ENCODE results near the gene AGO3. TPM values are rescaled to one million over a fixed set of nuclear protein-coding genes. Genes with fewer than 3 reads are reported as not detected.
"Not testable (repeated sequence)": the region's sequence is repeated elsewhere in the genome, so short reads cannot be mapped to it uniquely, and the experiment has no call there.

AGO3 gene
- total and polyA plus RNA-seq, 9 donors = 5.6 to 25.9 (median 9.6) TPM

- no CpG with 5 or more reads among the region's 2 CpGs for WGBS (ENCODE audit: insufficient coverage)
- Histone ChIP-seq H3K36me3 (ENCODE audit: control insufficient read depth, insufficient read depth, low read length) (no peaks in the 10 kb centered on the region), H3K27me3 (ENCODE audit: control insufficient read depth, insufficient read depth, low read length) (no peaks in the 10 kb centered on the region), H3K9me3 (replicated peaks; ENCODE audit: control insufficient read depth, low read depth, low read length) (no peaks in the 10 kb centered on the region), H3K27ac (ENCODE audit: low read length) (peak overlapping the region; percentile 67), H3K4me1 (ENCODE audit: control insufficient read depth, insufficient read depth, low read length) (no peaks in the 10 kb centered on the region), H3K4me3 (ENCODE audit: low read length) (no peak overlapping the region)
- peak; percentile 94 for DNase-seq
Measured at GRCh38 chr1:35935442-35936388, 4.8 kb downstream of the AGO3 start.

- H3K4me3 ChIP-seq (ENCODE audit: low read length) = no peak overlapping the region
- DNase-seq = no peak
- 100% methylated on average over 1 of the region's 3 CpGs for WGBS (ENCODE audit: insufficient coverage)
- H3K9me3 ChIP-seq (replicated peaks; ENCODE audit: control insufficient read depth, low read depth, low read length) = no peaks in the 10 kb centered on the region
- no peak overlapping the region for H3K27ac ChIP-seq (ENCODE audit: low read length)
- no peaks in the 10 kb centered on the region for H3K27me3 ChIP-seq (ENCODE audit: control insufficient read depth, insufficient read depth, low read length)
- no peaks in the 10 kb centered on the region for H3K4me1 ChIP-seq (ENCODE audit: control insufficient read depth, insufficient read depth, low read length)
- H3K36me3 ChIP-seq (ENCODE audit: control insufficient read depth, insufficient read depth, low read length) = no peaks in the 10 kb centered on the region
Measured at GRCh38 chr1:35936838-35937237, 5.9 kb downstream of the AGO3 start.

GRCh38 chr1:35939484-35939883, 8.6 kb downstream of the AGO3 start:
- no peak overlapping the region for H3K4me3 ChIP-seq (ENCODE audit: low read length)
- H3K27me3 ChIP-seq (ENCODE audit: control insufficient read depth, insufficient read depth, low read length) = no peaks in the 10 kb centered on the region
- H3K27ac ChIP-seq (ENCODE audit: low read length) = no peak overlapping the region
- H3K4me1 ChIP-seq (ENCODE audit: control insufficient read depth, insufficient read depth, low read length) = no peaks in the 10 kb centered on the region
- H3K36me3 ChIP-seq (ENCODE audit: control insufficient read depth, insufficient read depth, low read length) = no peaks in the 10 kb centered on the region
- DNase-seq = no peak
- no CpG with 5 or more reads among the region's 3 CpGs for WGBS (ENCODE audit: insufficient coverage)
- no peaks in the 10 kb centered on the region for H3K9me3 ChIP-seq (replicated peaks; ENCODE audit: control insufficient read depth, low read depth, low read length)

- WGBS (ENCODE audit: insufficient coverage) = no CpG with 5 or more reads among the region's 2 CpGs
- Histone ChIP-seq H3K27ac (ENCODE audit: low read length) (no peak overlapping the region), H3K27me3 (ENCODE audit: control insufficient read depth, insufficient read depth, low read length) (no peaks in the 10 kb centered on the region), H3K4me3 (ENCODE audit: low read length) (no peak overlapping the region), H3K4me1 (ENCODE audit: control insufficient read depth, insufficient read depth, low read length) (no peaks in the 10 kb centered on the region), H3K9me3 (replicated peaks; ENCODE audit: control insufficient read depth, low read depth, low read length) (no peaks in the 10 kb centered on the region), H3K36me3 (ENCODE audit: control insufficient read depth, insufficient read depth, low read length) (no peaks in the 10 kb centered on the region)
- DNase-seq = no peak
Measured at GRCh38 chr1:35945327-35945726, 14.4 kb downstream of the AGO3 start.

GRCh38 chr1:35947547-35947946, 16.6 kb downstream of the AGO3 start:
- no peak overlapping the region for H3K4me3 ChIP-seq (ENCODE audit: low read length)
- H3K9me3 ChIP-seq (replicated peaks; ENCODE audit: control insufficient read depth, low read depth, low read length) = no peaks in the 10 kb centered on the region
- no peaks in the 10 kb centered on the region for H3K4me1 ChIP-seq (ENCODE audit: control insufficient read depth, insufficient read depth, low read length)
- DNase-seq = no peak
- no peaks in the 10 kb centered on the region for H3K27me3 ChIP-seq (ENCODE audit: control insufficient read depth, insufficient read depth, low read length)
- H3K27ac ChIP-seq (ENCODE audit: low read length) = no peak overlapping the region
- WGBS (ENCODE audit: insufficient coverage) = 100% methylated on average over 1 of the region's 2 CpGs
- H3K36me3 ChIP-seq (ENCODE audit: control insufficient read depth, insufficient read depth, low read length) = no peaks in the 10 kb centered on the region

GRCh38 chr1:35958558-35958957, 27.7 kb downstream of the AGO3 start:
- no peak for DNase-seq
- Histone ChIP-seq H3K4me3 (ENCODE audit: low read length) (no peak overlapping the region), H3K4me1 (ENCODE audit: control insufficient read depth, insufficient read depth, low read length) (no peaks in the 10 kb centered on the region), H3K27ac (ENCODE audit: low read length) (no peak overlapping the region), H3K36me3 (ENCODE audit: control insufficient read depth, insufficient read depth, low read length) (peaks cover 5% of the 10 kb centered on the region), H3K9me3 (replicated peaks; ENCODE audit: control insufficient read depth, low read depth, low read length) (no peaks in the 10 kb centered on the region), H3K27me3 (ENCODE audit: control insufficient read depth, insufficient read depth, low read length) (no peaks in the 10 kb centered on the region)
- WGBS (ENCODE audit: insufficient coverage) = no CpG with 5 or more reads among the region's 1 CpG

- no peaks in the 10 kb centered on the region for H3K4me1 ChIP-seq (ENCODE audit: control insufficient read depth, insufficient read depth, low read length)
- DNase-seq = no peak
- no peaks in the 10 kb centered on the region for H3K9me3 ChIP-seq (replicated peaks; ENCODE audit: control insufficient read depth, low read depth, low read length)
- no peak overlapping the region for H3K27ac ChIP-seq (ENCODE audit: low read length)
- H3K36me3 ChIP-seq (ENCODE audit: control insufficient read depth, insufficient read depth, low read length) = peaks cover 5% of the 10 kb centered on the region
- WGBS (ENCODE audit: insufficient coverage) = no CpG with 5 or more reads among the region's 3 CpGs
- no peaks in the 10 kb centered on the region for H3K27me3 ChIP-seq (ENCODE audit: control insufficient read depth, insufficient read depth, low read length)
- no peak overlapping the region for H3K4me3 ChIP-seq (ENCODE audit: low read length)
Measured at GRCh38 chr1:35959304-35959703, 28.4 kb downstream of the AGO3 start.

- Histone ChIP-seq H3K27ac (ENCODE audit: low read length) (no peak overlapping the region), H3K4me3 (ENCODE audit: low read length) (no peak overlapping the region), H3K27me3 (ENCODE audit: control insufficient read depth, insufficient read depth, low read length) (no peaks in the 10 kb centered on the region), H3K9me3 (replicated peaks; ENCODE audit: control insufficient read depth, low read depth, low read length) (no peaks in the 10 kb centered on the region), H3K36me3 (ENCODE audit: control insufficient read depth, insufficient read depth, low read length) (no peaks in the 10 kb centered on the region), H3K4me1 (ENCODE audit: control insufficient read depth, insufficient read depth, low read length) (no peaks in the 10 kb centered on the region)
- no CpG with 5 or more reads among the region's 2 CpGs for WGBS (ENCODE audit: insufficient coverage)
- no peak for DNase-seq
Measured at GRCh38 chr1:35962952-35963351, 32.0 kb downstream of the AGO3 start.

GRCh38 chr1:35964277-35964676, 33.4 kb downstream of the AGO3 start:
- H3K36me3 ChIP-seq (ENCODE audit: control insufficient read depth, insufficient read depth, low read length); H3K27me3 ChIP-seq (ENCODE audit: control insufficient read depth, insufficient read depth, low read length); DNase-seq; H3K9me3 ChIP-seq (replicated peaks; ENCODE audit: control insufficient read depth, low read depth, low read length); H3K4me3 ChIP-seq (ENCODE audit: low read length); H3K4me1 ChIP-seq (ENCODE audit: control insufficient read depth, insufficient read depth, low read length); H3K27ac ChIP-seq (ENCODE audit: low read length): not testable (repeated sequence)
- no CpG with 5 or more reads among the region's 1 CpG for WGBS (ENCODE audit: insufficient coverage)

GRCh38 chr1:35968396-35968795, 37.5 kb downstream of the AGO3 start:
- H3K36me3 ChIP-seq (ENCODE audit: control insufficient read depth, insufficient read depth, low read length) = peaks cover 7% of the 10 kb centered on the region
- WGBS (ENCODE audit: insufficient coverage) = no CpG with 5 or more reads among the region's 1 CpG

More at GRCh38 chr1:35968396-35968795, 37.5 kb downstream of the AGO3 start:
- no peak overlapping the region for H3K27ac ChIP-seq (ENCODE audit: low read length)
- DNase-seq = no peak
- no peak overlapping the region for H3K4me3 ChIP-seq (ENCODE audit: low read length)
- H3K9me3 ChIP-seq (replicated peaks; ENCODE audit: control insufficient read depth, low read depth, low read length) = no peaks in the 10 kb centered on the region
- H3K27me3 ChIP-seq (ENCODE audit: control insufficient read depth, insufficient read depth, low read length) = no peaks in the 10 kb centered on the region
- H3K4me1 ChIP-seq (ENCODE audit: control insufficient read depth, insufficient read depth, low read length) = no peaks in the 10 kb centered on the region
